Natural killer cell (primary cell): Measurements from ENCODE around the gene SRP72. TPM values are rescaled to one million over a fixed set of nuclear protein-coding genes. Genes with fewer than 3 reads are reported as not detected.
"Not testable (repeated sequence)": the region's sequence is repeated elsewhere in the genome, so short reads cannot be mapped to it uniquely, and the experiment has no call there.

Experiments used
- ATAC-seq, 3 donors: fragments of 150-1000 bp in 2 of 3; fragments of 200-7000 bp in 1 of 3; cut with Tn5 transposase; 1 replicate in 1 of 3; 2 replicates in 2 of 3; pipeline ENCODE4 v1.10.0; 2021; ENCODE audit warnings: mild to moderate bottlenecking in 2 of 3, moderate library complexity in 2 of 3
- DNase-seq, 2 donors: peaks; one replicate each; pipeline versions ENCODE4 v3.0.0 to v3.0.0-alpha.2; 2013 to 2021; ENCODE audit warnings: mixed read lengths in 1 of 2
- H3K27ac ChIP-seq: one replicate; pipeline ENCODE4 v1.5.1; 2013; ENCODE audit warnings: mild to moderate bottlenecking, low read length
- H3K27me3 ChIP-seq: one replicate; pipeline ENCODE4 v1.6.1; 2013; ENCODE audit warnings: low read length; ENCODE audit not compliant: control insufficient read depth, insufficient read depth
- H3K36me3 ChIP-seq: one replicate; pipeline ENCODE4 v1.6.1; 2013; ENCODE audit warnings: low read length; ENCODE audit not compliant: control insufficient read depth, insufficient read depth
- H3K4me1 ChIP-seq: one replicate; pipeline ENCODE4 v1.6.1; 2013; ENCODE audit warnings: low read length; ENCODE audit not compliant: control insufficient read depth, insufficient read depth
- H3K4me3 ChIP-seq: one replicate; pipeline ENCODE4 v1.5.1; 2013; ENCODE audit warnings: low read length
- H3K9me3 ChIP-seq: one replicate; pipeline ENCODE4 v1.6.1; 2013; ENCODE audit warnings: low read length; ENCODE audit not compliant: control insufficient read depth, insufficient read depth
- H3K27ac Mint-ChIP-seq, 2 donors: one replicate each; pipeline ENCODE4 v1.8.0; 2022; ENCODE audit warnings: mild to moderate bottlenecking in 2 of 2, mixed read lengths in 2 of 2, moderate library complexity in 1 of 2
- H3K27me3 Mint-ChIP-seq, 2 donors: one replicate each; pipeline ENCODE4 v1.8.0; 2022; ENCODE audit warnings: low read depth in 2 of 2, mixed read lengths in 2 of 2
- H3K36me3 Mint-ChIP-seq: one replicate; pipeline ENCODE4 v1.8.0; 2022; ENCODE audit warnings: mixed read lengths
- H3K4me1 Mint-ChIP-seq, 2 donors: one replicate each; pipeline ENCODE4 v1.8.0; 2022; ENCODE audit warnings: mixed read lengths in 2 of 2
- H3K4me3 Mint-ChIP-seq: one replicate; pipeline ENCODE4 v1.8.0; 2022; ENCODE audit warnings: mild to moderate bottlenecking, moderate library complexity, mixed read lengths
- H3K9me3 Mint-ChIP-seq, 2 donors: one replicate each; pipeline ENCODE4 v1.8.0; 2022; ENCODE audit warnings: mixed read lengths in 2 of 2
- WGBS: methylation state at CpG from one replicate; pipeline ENCODE4 v1.1.7; 2013; ENCODE audit warnings: missing lambda C conversion rate; ENCODE audit not compliant: insufficient coverage; 5-methylcytosine and 5-hydroxymethylcytosine counted together
- intact Hi-C: fragments of 100-400 bp; cut with micrococcal nuclease; formaldehyde crosslinking; loops from one replicate; pipeline ENCODE4 v1.14.2; 2022
- total RNA-seq, 4 donors: library from RNA; stranded (reverse); fragments of 120-200 nt in 1 of 4; gene quantifications; one replicate each; pipeline versions ENCODE4 v1.2.3 to v1.2.4, GENCODE V29; 2013 to 2022
- TF ChIP-seq, protein P1 (sequence below): fragments of 200-600 bp; IDR thresholded peaks from one replicate; pipeline ENCODE4 v1.8.0; 2022; ENCODE audit warnings: antibody characterized with exemption

Gene SRP72
- total RNA-seq, 3 donors from 2014 or later (not counting 1 experiment from before 2014, with no cell fraction given) = 102 to 131 (median 120) TPM

DNA sequence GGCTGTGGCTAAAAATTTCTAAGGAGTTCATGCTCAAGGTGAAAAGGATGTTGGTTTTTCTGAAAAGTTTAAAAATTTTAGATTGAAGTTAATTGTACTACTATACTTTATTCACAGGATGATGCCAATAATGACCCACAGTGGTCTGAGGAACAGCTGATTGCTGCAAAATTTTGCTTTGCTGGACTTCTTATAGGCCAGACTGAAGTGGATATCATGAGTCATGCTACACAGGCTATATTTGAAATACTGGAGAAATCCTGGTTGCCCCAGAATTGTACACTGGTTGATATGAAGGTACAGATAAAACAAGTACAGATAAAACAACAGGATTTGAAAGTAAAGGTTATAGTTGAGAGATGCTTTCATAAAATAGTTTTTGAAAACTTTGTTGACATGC lies 19.1 kb upstream of the SRP72 start:
- Histone ChIP-seq H3K36me3 (peaks cover 18% of the 10 kb centered on the region), H3K27ac (no peak overlapping the region), H3K27me3 (no peaks in the 10 kb centered on the region), H3K4me1 (no peaks in the 10 kb centered on the region), H3K4me3 (no peak overlapping the region), H3K9me3 (no peaks in the 10 kb centered on the region)
- H3K9me3 Mint-ChIP-seq = no peaks in the 10 kb centered on the region
- no peak overlapping the region for H3K4me3 Mint-ChIP-seq
- no peak for ATAC-seq
- H3K36me3 Mint-ChIP-seq = peaks cover 12% of the 10 kb centered on the region
- no peak for DNase-seq
- H3K27ac Mint-ChIP-seq = no peak overlapping the region
- intact Hi-C loops = no loop called here
- H3K4me1 Mint-ChIP-seq = no peaks in the 10 kb centered on the region
- TF ChIP-seq, protein P1, sequence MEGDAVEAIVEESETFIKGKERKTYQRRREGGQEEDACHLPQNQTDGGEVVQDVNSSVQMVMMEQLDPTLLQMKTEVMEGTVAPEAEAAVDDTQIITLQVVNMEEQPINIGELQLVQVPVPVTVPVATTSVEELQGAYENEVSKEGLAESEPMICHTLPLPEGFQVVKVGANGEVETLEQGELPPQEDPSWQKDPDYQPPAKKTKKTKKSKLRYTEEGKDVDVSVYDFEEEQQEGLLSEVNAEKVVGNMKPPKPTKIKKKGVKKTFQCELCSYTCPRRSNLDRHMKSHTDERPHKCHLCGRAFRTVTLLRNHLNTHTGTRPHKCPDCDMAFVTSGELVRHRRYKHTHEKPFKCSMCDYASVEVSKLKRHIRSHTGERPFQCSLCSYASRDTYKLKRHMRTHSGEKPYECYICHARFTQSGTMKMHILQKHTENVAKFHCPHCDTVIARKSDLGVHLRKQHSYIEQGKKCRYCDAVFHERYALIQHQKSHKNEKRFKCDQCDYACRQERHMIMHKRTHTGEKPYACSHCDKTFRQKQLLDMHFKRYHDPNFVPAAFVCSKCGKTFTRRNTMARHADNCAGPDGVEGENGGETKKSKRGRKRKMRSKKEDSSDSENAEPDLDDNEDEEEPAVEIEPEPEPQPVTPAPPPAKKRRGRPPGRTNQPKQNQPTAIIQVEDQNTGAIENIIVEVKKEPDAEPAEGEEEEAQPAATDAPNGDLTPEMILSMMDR = no peak
- no peaks in the 10 kb centered on the region for H3K27me3 Mint-ChIP-seq

DNA sequence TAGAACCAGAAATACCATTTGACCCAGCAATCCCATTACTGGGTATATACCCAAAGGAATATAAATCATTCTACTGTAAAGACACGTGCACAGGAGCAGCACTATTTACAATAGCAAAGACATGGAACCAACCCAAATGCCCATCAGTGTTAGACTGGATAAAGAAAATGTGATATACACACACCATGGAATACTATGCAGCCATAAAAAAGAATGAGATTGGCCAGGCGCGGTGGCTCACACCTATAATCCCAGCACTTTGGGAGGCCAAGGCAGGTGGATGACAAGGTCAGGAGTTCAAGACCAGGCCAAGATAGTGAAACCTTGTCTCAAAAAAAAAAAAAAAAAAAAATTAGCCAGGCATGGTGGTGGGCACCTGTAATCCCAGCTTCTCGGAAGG lies 17.9 kb upstream of the SRP72 start:
- H3K9me3 Mint-ChIP-seq, ATAC-seq, H3K4me3 ChIP-seq, intact Hi-C loops, H3K9me3 ChIP-seq, H3K27ac Mint-ChIP-seq, H3K27me3 ChIP-seq, H3K4me1 Mint-ChIP-seq, DNase-seq, H3K4me1 ChIP-seq, H3K27ac ChIP-seq, H3K4me3 Mint-ChIP-seq, H3K27me3 Mint-ChIP-seq: not testable (repeated sequence)
- peaks cover 18% of the 10 kb centered on the region for H3K36me3 ChIP-seq
- peaks cover 12% of the 10 kb centered on the region for H3K36me3 Mint-ChIP-seq
- 100% methylated on average over 4 of the region's 4 CpGs for WGBS

- no CpG with 5 or more reads among the region's 1 CpG for WGBS
- Mint-ChIP-seq H3K36me3 (peaks cover 12% of the 10 kb centered on the region), H3K4me3 (no peak overlapping the region)
Measured at GRCh38 chr4:56450342-56450741, 17.1 kb upstream of the SRP72 start.

DNA sequence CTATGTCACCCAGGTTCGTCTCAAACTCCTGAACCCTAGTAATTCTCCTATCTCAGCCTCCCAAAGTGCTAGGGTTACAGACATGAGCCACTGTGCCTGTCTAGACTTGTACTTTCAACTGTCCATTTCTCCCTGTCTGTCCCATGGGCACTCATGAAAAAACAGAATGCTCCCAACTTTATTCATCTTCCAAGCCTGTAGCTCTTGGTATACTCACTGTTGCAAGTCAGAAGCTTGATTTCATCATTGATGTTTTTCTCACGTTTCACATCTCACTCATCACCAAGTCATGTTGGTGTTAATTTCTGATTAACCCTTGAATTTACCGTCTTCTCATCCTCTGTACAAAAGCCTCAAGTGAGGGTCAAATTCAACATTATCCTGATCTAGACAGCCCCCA lies 7.3 kb upstream of the SRP72 start:
- 93% methylated on average over 3 of the region's 3 CpGs for WGBS
- Mint-ChIP-seq H3K27ac (no peak overlapping the region), H3K9me3 (no peaks in the 10 kb centered on the region), H3K27me3 (no peaks in the 10 kb centered on the region), H3K4me1 (peaks cover 9 to 18% of the 10 kb centered on the region in 2 donors), H3K4me3 (no peak overlapping the region), H3K36me3 (peaks cover 10% of the 10 kb centered on the region)
- no peak overlapping the region for H3K27ac ChIP-seq
- H3K27me3 ChIP-seq = no peaks in the 10 kb centered on the region
- peaks cover 28% of the 10 kb centered on the region for H3K36me3 ChIP-seq
- H3K9me3 ChIP-seq = no peaks in the 10 kb centered on the region
- no peaks in the 10 kb centered on the region for H3K4me1 ChIP-seq
- TF ChIP-seq, protein P1 = no peak
- no peak for DNase-seq
- ATAC-seq = no peak
- no peak overlapping the region for H3K4me3 ChIP-seq
- intact Hi-C loops = no loop called here

More at GRCh38 chr4:56450342-56450741, 17.1 kb upstream of the SRP72 start:
- Mint-ChIP-seq H3K4me1 (no peaks in the 10 kb centered on the region), H3K27me3 (no peaks in the 10 kb centered on the region), H3K9me3 (no peaks in the 10 kb centered on the region), H3K27ac (no peak overlapping the region)
- Histone ChIP-seq H3K9me3 (no peaks in the 10 kb centered on the region), H3K4me3 (no peak overlapping the region), H3K36me3 (peaks cover 16% of the 10 kb centered on the region), H3K27me3 (no peaks in the 10 kb centered on the region), H3K4me1 (no peaks in the 10 kb centered on the region), H3K27ac (no peak overlapping the region)
- TF ChIP-seq, protein P1 = no peak
- intact Hi-C loops = no loop called here
- DNase-seq (no peak), ATAC-seq (no peak)
